ENCODE measurements around the gene DENND10. TPM values are rescaled to one million over a fixed set of nuclear protein-coding genes. Genes with fewer than 3 reads are reported as not detected.
"Not testable (repeated sequence)": the region's sequence is repeated elsewhere in the genome, so short reads cannot be mapped to it uniquely, and the experiment has no call there.

The DENND10 gene
- total RNA-seq, 1 donor from 2014 or later = 68.0 TPM

GRCh38 chr10:119165171-119166117 is 61.5 kb downstream of the DENND10 start, which contains the start of gene SFXN4:
Gene SFXN4 (minus strand): TSS chr10:119165714. CDS start chr10:119165647, 67 bp downstream.
- DNase-seq (ENCODE audit: extremely low read depth, low read depth, low spot score) = no peak

GRCh38 chr10:119166118-119166500 is 62.2 kb downstream of the DENND10 start:
- DNase-seq (ENCODE audit: extremely low read depth, low read depth, low spot score) = no peak

DNA sequence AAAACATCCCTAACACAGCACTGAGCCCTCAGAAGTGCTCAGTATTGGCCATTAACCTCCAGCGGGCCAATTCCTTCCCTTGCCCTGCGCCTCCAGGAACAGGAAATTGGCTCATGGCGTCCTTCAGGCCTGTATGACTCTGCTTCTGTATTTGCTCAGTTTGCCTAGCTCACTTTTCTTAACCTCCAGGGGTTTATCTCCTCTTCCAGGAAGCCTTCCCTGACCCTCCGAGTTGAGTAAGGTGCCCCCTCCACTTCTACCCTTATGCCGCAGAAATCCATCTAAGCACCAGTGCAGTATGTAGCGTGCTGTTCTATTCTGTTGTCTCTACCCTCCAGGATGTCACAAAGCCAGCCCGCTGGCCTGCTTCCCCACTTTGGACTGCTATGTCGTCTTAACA is 62.7 kb downstream of the DENND10 start:
- no peak for DNase-seq (ENCODE audit: extremely low read depth, low read depth, low spot score)

DNA sequence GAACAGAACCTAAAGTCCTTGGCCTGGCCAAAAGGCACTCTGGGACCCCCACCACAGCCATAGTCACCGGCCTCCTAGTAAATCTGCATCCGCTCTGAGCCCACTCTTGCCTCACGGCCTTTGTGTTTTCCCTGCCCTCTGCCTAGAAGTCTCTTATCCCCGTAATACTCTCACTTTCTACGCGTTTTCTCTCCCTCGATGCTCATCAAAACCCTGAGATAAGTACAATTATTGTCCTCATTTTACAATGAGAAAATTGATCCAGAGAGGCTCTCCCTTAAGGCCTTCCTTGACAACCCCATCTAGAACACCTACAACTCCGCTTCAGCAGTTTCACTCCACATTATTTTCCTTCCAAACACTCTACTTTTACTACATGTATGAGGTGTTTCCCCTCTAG is 63.1 kb downstream of the DENND10 start:
- no peak for DNase-seq (ENCODE audit: extremely low read depth, low read depth, low spot score)

DNA sequence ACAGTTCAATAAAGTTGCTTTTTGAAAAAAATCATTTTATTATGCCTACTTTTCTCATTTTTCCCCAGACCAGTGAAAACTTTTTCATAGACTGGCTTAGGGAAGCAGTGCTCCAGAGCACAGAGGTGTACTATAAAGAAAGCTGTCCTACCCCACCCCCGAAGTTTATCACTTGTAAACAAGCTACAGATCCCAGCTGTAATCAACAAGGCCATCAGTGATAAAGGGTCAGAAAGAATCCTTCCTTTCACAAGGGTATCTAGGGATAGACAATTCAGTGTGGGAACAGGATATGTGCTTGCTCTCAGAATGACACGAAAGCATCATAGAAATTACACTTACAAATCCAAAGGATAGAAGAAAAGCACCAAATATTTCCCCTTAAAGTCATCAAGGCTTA is 70.2 kb downstream of the DENND10 start:
- DNase-seq (ENCODE audit: extremely low read depth, low read depth, low spot score) = no peak

- no peak for DNase-seq (ENCODE audit: extremely low read depth, low read depth, low spot score)
Observed at GRCh38 chr10:119176166-119176565, 72.3 kb downstream of the DENND10 start.

GRCh38 chr10:119177708-119178371 is 73.9 kb downstream of the DENND10 start:
- DNase-seq (ENCODE audit: extremely low read depth, low read depth, low spot score) = no peak

DNA sequence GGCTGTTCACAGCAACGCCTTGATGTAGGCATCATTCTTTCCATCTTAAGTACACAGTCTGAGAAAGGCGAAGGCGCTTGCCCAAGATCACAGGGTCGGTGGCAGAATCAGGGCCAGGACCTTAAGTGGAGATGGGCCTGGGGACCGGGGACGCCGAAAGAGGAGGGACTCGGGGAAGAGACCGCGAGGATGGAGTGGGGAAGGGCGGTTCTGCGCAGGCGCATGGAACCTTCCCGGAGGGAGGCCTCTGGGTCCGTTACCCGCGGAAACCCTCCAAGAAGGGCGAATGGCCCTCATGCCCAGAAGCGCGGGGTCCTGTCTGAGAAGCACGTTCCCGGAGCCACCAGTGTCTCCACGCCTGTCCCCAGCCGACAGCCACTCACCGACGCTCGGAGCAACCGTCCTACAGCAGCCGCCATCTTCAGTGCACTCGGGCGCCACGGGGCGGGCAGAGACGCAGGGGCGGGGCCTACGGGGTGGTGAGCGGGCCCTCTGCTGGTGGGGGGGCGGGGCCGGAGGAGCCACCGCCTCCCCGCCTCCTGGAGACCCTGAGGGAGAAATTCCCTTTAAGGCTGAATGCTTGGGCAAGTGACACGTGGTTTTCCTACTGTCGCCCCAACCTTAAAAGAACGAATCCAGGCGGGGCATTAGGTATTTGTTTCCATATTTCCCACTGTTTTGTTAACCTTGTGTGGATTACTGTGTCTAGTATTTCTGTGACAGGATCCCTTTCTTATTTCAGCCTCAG is 74.6 kb downstream of the DENND10 start, which contains the start of gene PRDX3:
Gene PRDX3, minus strand, starts transcription at position 441 of the 748 bp plus-strand sequence. Its CDS starts 22 bp downstream, at position 419.
- DNase-seq (ENCODE audit: extremely low read depth, low read depth, low spot score) = peak; percentile 41

GRCh38 chr10:119180850-119181400 is 77.0 kb downstream of the DENND10 start:
- DNase-seq (ENCODE audit: extremely low read depth, low read depth, low spot score) = not testable (repeated sequence)

DNA sequence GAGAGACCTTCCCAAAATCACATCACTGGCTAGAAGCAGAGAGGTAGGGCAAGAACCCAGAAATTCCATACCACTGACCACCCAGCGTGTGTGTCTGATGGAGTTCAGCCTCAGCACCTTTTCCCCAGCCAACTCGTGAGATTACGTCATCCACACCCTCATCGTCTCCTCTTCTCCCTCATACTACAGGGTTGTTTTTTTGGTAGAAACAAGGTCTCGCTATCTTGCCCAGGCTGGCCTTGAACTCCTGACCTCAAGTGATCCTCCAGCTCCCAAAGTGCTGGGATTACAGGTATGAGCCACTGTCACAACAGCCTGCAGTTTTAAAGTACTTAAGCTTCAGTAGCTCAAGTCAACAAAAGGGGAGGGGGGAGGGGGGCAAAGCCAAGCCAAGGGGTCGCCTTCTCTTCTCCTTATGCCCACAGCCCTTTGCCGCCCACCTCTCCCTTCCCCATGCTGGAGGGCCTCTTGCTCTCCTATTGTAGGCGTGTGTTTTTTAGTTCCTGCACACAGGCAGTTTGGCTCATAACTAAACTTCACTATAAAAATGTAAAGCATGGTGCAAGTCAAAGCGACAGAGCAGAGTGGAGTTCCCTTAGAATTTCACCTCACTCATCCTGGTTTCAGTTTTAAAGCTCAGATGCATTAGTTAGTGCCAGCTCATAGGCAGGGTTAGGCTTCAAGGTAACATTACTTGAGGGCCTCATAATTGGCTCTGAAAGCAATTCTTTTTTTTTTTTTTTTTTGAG is 79.9 kb downstream of the DENND10 start:
- DNase-seq (ENCODE audit: extremely low read depth, low read depth, low spot score) = no peak

Other genes with a start within 250 kb of the DENND10 start
- 0.82 and 2.8 TPM in 2 replicates for gene NANOS1, start 74.4 kb upstream of the DENND10 start, total RNA-seq
- 81.2 and 116 TPM in 2 replicates for gene EIF3A, start 23.3 kb upstream of the DENND10 start, total RNA-seq
- 7.8 and 10.6 TPM in 2 replicates for gene SFXN4, start 61.6 kb downstream of the DENND10 start, total RNA-seq
- 104 and 148 TPM in 2 replicates for gene PRDX3, start 74.7 kb downstream of the DENND10 start, total RNA-seq
- gene GRK5, start 103.5 kb downstream of the DENND10 start, total RNA-seq = 54.7 and 93.1 TPM in 2 replicates